GM18502 (cell line): ENCODE measurements around the gene RHEB.

ENCODE experiments used
- ATAC-seq: cut with Tn5 transposase; IDR thresholded peaks from one replicate; pipeline ENCODE4 v1.9.1; 2021; ENCODE audit warnings: mild to moderate bottlenecking; ENCODE audit not compliant: unreplicated experiment, poor library complexity

The RHEB gene

DNA sequence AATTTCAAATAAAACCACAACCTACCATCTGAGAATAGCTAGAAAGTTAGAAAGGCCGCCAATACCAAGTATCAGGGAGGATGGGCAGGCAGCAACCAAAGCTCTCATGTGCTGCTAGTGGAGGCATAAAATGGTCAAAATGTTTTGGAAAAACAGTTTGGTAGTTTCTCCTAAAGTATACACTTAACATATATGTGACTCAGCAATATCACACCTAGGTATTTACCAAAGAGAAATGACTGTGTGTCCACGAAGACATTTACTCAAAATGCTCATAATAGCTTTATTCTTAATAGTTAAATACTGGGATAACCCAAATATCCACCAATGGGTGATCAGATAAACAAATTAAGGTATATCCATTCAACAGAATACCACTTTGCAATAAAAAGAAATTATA is 14.3 kb downstream of the RHEB start:
- ATAC-seq: no peak

DNA sequence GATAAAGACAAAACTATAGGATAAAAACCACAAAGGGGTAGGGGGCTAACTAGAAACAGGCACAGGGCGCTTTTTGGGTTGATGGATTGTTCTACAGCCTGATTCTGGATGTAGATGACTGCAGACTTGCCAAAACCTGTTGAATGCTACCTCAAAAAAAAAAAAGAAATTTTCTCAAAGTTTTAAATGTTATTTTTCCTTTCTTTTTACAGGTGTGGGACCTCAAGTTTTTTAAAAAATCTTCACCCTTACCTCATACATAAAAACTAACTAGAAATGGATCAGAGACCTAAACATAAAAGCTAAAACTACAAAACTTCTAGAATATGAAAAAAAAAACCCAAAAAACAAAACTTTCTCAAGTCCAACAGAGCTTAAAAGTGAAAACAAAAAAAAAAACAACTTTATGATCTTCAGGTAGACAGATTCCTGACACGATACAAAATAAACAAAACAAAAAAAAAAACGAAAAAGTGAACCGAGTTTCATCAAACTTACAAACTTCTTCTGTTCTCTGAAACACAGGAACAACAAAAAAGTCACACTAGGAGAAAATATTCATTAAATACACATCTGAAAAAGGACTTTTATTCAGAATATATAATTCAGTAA is 14.9 kb downstream of the RHEB start:
- no peak for ATAC-seq

DNA sequence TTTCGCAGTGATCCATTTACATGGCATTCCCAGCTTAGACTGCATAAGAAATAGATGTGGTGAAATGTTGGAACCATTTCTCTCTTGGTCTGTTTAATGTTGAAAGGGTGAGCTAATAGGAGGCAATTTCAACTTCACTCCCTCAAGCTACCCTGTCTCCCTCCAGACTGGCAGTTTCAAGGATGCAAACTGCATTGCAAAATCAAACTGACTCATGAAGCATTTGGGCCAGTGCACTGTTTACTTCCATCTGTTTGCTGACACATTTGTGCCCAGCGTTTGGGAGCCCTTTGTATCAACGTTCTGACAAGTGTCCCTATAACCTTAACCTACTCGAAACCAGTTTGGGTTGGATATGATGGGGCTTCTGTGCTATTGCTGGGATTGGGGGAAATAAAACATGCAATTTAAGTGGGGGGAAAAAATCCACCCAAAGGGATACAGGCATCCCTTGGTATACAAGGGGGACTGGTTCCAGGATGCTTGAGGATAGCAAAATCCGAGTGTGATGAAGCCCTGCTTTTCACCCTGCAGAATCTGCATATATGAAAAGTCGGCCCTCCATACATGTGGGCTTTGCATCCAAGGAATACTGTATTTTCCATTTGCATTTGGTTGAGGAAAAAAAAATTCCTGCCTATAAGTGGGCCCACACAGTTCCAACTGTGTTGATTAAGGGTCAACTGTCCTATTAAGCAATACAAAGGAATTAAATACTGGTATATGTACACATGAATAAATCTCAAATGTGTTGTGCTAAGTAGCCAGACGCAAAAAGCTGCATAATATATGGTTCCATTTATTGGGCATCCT is 15.6 kb downstream of the RHEB start:
- ATAC-seq: no peak

DNA sequence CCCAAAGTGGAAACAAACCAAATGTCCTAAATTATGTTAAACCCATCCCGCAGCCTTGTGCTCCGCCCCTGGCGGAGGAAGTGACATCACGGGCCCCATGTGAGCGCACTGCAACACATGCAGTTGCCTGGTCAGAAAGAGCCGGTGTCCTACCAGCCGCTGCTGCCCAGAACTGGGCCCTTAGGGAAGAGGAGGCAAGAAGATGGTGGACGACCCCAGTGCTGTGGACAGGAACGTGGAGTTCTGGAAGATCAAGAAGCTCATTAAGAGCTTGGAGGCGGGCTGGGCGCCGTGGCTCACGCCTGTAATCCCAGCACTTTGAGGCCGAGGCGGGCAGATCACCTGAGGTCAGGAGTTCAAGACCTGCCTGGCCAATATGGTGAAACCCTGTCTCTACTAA is 18.0 kb downstream of the RHEB start:
- no peak for ATAC-seq

DNA sequence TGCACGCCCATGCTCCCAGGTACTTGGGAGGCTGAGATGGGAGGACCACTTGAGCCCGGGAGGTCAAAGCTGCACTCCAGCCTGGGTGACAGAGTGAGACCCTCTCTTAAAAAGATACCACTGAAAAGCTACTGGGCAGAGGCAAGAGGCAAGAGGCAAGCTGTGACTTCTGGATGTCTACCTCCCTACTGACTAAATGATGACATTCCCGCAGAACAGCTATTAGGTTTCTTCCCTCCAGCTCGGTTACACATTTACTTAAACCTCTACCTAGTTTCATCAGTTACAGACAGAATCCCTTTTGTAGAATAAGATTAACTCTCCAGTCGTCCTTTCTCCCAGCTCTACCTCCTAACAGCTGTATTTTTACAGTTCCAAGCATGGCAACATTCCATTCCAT is 21.2 kb downstream of the RHEB start:
- no peak for ATAC-seq

DNA sequence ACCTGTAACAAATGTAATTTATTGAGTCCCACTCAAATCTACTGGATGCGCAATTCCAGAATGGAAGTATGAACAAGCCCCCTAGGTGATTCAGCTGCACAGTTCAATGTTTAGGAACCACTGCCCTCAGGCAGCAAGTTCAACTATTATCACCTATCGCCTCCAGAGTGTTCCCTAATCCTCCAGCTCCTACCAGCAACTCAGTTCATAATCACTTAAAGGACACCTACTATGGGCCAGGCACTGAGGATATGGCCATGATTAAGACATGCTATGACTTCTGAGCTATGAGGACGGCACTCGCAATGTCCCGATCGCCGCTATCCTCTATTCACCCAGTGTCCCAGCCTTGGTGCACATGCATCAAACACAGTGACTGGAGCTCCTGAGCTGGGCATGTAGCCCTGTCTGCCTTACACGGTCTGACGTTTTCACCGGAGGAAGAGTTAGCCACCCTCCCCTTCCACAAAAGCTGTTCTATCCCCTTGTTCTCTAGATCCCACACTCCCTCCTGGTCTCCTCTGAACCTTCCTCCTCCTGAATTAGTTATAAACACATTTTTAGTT is 22.3 kb downstream of the RHEB start:
- ATAC-seq: no peak

DNA sequence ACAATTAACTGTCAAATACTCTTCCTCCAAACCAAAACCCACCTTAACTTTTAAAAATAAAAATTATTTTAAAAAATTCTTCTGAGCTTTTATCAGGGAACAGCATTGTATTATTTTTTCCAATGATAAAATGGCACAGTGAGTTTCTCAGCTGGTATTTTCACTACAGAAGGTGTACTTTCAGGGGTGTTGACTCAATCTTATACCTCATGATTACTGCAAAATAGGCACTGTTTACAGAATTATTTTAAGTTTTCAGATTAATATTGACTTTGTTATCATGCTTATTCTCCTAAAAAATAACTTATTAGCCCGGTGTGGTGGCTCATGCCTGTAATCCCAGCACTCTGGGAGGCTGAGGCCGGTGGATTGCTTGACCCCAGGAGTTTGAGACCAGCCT is 24.3 kb downstream of the RHEB start:
- ATAC-seq: no peak

DNA sequence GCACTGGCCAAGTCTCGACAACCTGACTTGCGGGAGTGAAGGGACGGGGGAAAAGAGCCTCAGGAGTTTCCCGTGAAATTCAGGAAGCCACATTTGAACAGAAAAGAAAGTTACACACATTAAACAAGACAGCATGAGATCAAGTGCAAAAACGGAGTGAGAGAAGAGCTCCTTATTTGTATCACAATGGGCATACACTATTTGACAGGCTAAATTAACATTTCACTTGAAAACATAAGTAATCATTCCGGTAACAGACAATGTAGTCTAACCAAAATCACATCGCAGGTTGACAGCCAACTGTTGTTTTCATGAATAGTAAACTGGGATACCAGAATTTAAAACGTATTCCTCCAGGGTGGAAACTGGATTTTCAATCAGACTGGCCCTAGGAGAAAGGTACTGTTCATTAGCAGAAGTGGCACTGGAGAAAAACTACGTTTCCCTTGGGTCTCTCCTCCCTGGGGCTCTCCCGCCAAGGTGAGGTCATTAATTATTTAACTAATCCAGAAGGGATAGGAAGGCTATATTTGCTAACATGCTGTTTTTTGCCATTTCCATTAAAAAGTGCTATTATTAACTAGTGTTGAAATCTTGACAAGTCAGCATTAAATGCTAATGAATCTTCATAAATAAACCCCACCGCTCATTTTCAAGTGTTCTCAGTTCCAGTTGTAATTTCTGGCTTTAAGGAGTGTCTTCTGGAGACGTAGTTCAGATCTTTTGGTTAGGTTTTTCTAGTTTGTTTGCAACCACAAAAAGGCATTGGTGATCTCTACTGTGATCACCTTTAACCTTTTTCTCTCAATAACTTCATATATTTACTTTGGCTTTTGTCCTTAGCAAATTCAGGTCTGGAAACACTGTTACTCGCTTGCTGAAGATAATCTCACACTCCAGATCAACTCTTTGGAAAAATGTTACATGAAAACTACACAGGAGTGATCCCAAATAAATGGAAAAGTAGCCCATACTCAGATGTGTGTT is 25.1 kb downstream of the RHEB start:
- ATAC-seq: no peak

DNA sequence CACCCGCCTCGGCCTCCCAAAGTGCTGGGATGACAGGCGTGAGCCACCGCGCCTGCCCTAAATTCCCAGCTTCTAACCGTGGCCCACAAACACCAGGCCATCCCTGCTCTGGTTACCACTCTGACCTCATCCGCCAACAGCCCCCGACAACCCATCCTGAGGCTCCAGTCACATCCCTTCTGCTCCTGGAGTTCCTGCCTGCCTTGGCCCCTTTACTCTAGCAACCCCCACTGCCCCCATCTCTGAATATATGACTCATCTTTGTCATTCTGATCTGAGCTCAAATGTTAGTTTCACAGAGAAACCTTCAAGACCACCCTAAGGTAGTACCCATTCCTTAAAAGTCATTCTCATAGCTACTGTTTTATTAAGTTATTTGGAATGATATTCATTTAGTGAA is 26.6 kb downstream of the RHEB start:
- no peak for ATAC-seq

DNA sequence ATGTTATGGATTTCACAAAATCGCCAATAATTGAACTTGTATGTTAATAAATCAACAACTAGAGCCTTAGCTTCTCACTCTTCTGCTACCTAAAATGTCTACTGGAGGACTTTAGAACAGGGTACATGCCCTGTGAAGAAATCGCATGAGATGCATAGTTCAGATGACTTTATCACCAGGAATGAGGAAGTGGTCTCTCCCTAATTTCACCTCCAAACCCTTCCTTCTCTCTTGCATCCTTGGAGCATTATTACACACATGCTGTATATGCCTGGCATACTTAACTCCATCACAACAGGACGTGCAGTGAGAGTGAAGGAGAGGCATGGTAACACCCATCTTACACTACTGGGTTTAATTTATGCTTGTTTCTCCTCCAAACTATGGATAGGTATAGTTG is 27.8 kb downstream of the RHEB start:
- ATAC-seq: no peak

DNA sequence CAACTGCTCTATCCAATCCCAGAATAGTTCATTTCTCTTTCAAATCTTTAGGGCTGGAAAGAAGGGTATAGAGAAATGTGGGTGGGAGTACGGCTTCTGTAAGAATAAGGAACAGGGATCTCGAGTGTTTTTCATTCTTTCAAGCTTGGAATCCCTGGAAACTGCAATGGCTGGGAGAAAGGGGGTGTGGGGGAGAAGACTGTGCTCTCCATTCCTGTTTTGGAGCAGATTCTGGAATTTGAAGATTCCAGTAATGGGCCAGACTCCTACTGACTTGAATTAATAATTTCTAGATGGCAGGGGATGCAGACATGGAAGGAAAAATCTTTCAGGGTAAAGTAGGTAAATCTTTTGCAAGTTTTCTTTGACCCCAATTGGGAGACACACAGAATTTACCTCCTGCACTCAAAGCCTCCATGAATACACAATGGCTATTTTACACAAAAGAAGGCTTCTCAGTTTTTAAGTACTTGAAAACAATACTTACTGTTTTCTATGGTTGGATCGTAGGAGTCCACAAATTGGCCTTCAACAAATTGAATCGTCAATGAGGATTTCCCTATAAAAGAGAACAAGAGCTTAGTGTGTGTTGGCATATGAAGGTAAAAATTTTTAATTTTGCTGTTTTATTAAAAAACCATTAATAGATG is 29.1 kb downstream of the RHEB start:
- no peak for ATAC-seq

DNA sequence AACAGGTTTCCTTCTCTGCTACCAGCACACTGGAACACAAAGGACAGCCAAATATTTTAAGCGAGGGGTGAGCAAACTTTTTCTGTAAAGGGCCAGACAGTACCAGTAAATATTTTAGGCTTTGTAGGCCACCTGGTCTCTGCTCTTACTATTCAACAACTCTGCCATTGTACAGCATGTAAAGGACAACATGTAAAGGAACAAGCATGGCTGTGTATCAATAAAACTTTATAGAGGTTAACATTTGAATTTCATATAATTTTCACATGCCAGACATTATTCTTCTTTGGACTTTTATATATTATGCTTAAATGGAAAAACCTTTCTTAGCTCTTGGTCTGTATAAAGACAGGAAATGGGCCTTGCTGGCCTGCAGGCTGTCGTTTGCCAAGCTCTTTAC is 30.2 kb downstream of the RHEB start:
- no peak for ATAC-seq

DNA sequence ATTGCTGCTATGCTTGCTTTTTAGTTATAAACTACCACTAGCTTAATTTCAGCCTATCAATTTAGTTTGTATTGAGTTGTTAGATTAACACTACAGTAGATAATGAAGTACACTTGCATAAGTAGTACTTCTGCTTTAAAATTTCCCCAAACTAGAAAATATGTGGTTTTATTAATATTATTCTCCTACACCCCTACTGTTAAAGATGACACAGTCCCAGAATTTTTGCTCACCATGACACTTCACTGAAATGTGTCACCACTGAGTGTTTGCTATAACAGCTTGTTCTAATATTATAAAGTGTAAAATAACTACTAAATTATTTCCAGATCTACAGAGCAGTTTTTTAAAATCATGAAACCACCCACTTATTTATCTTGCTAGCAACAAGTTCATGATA is 31.6 kb downstream of the RHEB start:
- ATAC-seq: no peak

DNA sequence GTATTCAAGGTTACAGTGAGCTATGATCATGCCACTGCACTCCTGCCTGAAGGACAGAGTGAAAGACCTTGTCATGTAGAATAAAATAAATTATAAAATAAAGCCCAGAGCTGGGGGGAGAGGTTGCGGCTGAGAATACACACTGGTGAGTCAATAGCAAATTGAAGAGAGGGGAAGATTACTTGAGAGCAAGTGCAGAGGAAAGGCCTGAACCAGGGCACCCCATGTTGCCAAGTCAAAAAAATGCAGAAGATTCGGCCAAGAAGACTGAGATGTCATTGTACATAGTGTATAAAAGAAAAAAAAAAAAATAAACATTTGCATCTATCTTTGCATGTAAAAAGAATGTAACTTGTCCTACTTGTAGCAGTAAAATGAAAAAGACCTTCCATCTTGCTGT is 32.5 kb downstream of the RHEB start:
- no peak for ATAC-seq

DNA sequence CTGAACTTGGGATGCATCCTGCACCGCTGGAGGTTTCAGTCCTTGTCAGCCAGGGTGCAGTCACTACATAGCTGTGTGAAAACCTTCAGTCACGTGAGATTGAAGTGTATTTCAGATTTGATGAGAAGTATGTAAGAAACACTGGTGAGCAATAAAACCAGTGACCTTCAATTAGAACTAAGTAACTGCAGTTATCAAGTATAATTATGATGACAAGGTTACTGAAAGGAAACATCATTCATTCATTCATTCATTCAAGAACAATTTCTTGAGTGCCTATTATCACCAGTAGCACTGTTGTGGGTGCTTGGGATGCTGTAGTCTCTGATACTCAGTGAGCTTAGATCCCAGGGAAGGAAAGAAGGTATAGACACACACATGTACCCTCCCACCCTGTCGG is 33.6 kb downstream of the RHEB start:
- ATAC-seq: no peak

DNA sequence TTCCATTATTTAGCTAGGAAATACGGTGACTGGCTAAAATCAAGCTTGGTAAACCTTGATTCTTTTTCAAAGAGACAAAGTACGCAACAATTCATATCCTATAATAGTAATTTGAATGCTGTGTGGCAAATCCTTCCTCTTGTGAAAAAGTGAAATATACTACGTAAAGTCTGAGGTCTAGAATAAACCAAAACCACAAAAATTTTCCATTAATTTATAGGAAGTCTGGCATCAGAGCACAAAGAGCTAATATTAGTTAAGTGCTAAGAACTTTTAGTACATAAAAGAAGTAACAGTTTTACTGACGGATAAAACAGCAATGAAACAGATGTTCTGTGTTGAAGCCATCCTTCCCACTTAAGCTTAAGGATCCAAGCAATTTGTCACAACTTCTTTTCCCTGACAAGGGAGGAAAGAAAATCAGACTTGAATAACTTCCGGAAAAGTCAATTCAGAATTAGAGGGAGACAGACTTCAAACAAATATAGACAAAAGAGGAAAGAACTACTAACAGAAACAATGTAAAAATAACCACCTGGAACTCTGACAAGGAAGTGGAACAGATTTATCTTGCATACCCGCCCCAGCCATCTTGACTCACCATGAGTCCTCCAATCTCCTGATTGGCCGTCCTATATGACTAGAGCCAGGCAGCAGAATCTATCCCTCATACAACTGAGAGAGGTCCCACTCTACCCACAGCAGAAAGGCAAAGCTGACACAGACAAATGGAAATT is 34.6 kb downstream of the RHEB start:
- ATAC-seq: no peak

DNA sequence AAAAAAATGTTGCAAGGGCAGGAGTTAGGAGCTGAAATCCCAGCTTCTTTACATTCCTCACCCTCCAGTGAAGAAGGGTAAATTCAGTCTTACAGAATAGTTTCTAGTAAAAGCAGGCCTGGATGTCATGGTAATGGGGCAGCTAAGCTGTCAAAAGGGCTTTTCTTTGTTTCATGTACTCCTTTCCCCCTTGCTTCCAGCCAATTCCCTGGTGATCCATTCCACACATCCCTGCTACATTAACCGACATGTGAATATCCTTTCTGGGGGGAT is 36.0 kb downstream of the RHEB start:
- no peak for ATAC-seq

DNA sequence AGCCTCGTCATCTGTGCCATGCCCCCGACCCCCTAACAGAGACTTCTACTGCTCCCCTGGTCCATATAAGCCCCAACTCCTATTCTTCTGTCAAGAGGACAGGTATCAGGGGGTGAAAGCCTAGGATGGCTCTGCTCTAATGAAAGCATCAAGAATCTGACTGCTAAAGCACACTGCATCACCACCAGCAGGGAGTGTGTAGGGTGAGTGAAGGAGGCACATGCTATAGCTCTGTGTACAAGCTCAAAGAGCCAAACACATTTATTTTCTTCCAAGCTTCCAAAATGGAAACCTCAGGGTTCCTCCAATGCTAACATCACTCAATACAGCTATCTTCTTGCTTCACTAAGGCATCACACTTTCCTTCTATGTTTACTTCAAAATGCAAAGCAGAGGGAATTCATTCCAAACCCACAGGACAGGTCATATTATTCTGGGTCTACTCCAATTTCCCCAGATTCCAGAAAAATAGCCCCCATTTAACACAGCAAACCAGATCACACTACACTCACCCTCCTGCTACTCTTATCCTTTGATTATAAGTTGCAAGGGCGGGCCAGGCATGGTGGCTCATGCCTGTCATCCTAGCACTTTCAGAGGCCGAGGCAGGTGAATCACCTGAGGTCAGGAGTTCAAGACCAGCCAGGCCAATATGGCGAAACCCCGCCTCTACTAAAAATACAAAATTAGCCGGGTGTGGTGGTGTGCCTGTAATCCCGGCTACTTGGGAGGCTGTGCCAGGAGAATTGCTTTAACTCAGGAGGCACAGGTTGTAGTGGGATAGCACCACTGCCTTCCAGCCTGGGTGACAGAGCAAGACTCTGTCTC is 36.6 kb downstream of the RHEB start:
- no peak for ATAC-seq
